Stomach (tissue), 4 donors: ENCODE measurements around the gene DIAPH2.

Experiments used
- CTCF ChIP-seq, 7 experiments: fragments of 450-650 bp in 4 of 7; fragments of 200-600 bp in 3 of 7; sonication (generic) in 3 of 7; IDR thresholded peaks; one replicate each; pipeline ENCODE4 v1.5.1; 2016 to 2019; ENCODE audit warnings: antibody characterized with exemption in 7 of 7, control low read depth in 2 of 7, mild to moderate bottlenecking in 1 of 7
- POLR2A ChIP-seq, 4 donors: fragments of 450-650 bp; IDR thresholded peaks; one replicate each; pipeline ENCODE4 v1.6.1; 2016; ENCODE audit warnings: antibody characterized with exemption in 4 of 4, control low read depth in 2 of 4, mild to moderate bottlenecking in 1 of 4, moderate library complexity in 1 of 4

DNA sequence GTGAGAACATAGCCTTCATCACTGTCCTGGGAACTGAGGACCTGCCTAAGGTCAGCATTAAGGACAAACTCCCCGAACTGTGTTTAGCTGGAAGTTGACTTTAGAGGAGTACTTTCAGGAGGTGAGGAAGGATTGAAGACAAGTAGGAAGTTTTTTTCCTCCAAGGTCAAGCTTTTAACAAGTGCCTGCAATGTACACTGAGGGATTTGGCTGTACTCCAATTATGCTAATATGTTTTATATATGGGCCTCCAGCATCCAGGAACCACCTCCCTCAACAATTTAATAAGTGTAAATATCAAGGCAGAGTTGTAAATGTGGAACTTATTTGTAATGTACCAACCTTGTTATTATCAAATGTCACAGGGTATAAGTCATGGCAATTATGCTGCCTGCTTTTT, 925.3 kb downstream of the DIAPH2 start:
- TF ChIP-seq CTCF (IDR thresholded peaks at IDR 0.05) (no peak), POLR2A (IDR thresholded peaks at IDR 0.05) (no peak)
